ENCODE data around the gene PRRX2. TPM values are rescaled to one million over a fixed set of nuclear protein-coding genes. Genes with fewer than 3 reads are reported as not detected.

The PRRX2 gene
- total and polyA plus RNA-seq, 2 experiments from 2014 or later = 5.8 to 8.3 TPM

DNA sequence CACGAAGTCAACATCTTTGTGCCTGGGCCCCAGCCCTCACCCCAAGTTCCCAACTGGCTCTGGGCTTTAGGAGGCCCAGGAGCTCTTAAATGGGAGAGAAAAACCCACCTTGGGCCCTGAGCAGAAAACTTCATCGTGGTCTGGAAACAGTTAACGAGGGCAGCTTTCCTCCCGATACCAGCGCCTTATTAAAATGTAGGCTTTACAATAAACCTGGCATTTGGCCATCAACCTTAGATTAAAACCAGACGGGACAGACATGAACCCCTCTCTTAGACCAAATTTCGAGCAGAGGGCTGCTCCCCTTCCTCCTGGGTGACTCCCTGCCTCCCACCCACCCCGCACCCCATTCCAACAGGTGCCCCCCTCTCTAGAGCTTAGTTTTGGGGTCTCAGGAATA is 39.4 kb downstream of the PRRX2 start:
- H3K4me1 ChIP-seq (ENCODE audit: insufficient read depth) = peaks cover 5% of the 10 kb centered on the region; the same call in 1 of the 2 replicates
- DNase-seq (ENCODE audit: low spot score) = no peak
- Mint-ChIP-seq H3K4me3 (no peak overlapping the region), H3K27me3 (ENCODE audit: insufficient read depth, low read depth, poor library complexity) (peaks cover 2% of the 10 kb centered on the region), H3K4me1 (peaks cover 5% of the 10 kb centered on the region; the same call in 2 of the 3 replicates), H3K36me3 (ENCODE audit: low read depth) (no peaks in the 10 kb centered on the region), H3K9me3 (no peaks in the 10 kb centered on the region), H3K27ac (no peak overlapping the region)
- no peaks in the 10 kb centered on the region for H4K20me1 ChIP-seq (replicated peaks; ENCODE audit: insufficient read depth)
- H3K27ac ChIP-seq (ENCODE audit: low read depth) = no peak overlapping the region
- H2AFZ ChIP-seq = no peak overlapping the region
- no peaks in the 10 kb centered on the region for H3F3A ChIP-seq (replicated peaks; ENCODE audit: low read depth)
- H3K9me2 ChIP-seq (ENCODE audit: insufficient read depth) = no peaks in the 10 kb centered on the region
- no peak for TF ChIP-seq ZNF114 (CRISPR knock-in tag; IDR thresholded peaks at IDR 0.05)
- TF ChIP-seq, protein P1, sequence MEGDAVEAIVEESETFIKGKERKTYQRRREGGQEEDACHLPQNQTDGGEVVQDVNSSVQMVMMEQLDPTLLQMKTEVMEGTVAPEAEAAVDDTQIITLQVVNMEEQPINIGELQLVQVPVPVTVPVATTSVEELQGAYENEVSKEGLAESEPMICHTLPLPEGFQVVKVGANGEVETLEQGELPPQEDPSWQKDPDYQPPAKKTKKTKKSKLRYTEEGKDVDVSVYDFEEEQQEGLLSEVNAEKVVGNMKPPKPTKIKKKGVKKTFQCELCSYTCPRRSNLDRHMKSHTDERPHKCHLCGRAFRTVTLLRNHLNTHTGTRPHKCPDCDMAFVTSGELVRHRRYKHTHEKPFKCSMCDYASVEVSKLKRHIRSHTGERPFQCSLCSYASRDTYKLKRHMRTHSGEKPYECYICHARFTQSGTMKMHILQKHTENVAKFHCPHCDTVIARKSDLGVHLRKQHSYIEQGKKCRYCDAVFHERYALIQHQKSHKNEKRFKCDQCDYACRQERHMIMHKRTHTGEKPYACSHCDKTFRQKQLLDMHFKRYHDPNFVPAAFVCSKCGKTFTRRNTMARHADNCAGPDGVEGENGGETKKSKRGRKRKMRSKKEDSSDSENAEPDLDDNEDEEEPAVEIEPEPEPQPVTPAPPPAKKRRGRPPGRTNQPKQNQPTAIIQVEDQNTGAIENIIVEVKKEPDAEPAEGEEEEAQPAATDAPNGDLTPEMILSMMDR (conservative IDR thresholded peaks at IDR 0.05; ENCODE audit: low read depth in 2 of 2) = no peak
- no peak for TF ChIP-seq EZH2 (IDR thresholded peaks at IDR 0.05; ENCODE audit: low read depth, unreplicated experiment)
- no peak for TF ChIP-seq POLR2AphosphoS5 (IDR thresholded peaks at IDR 0.05; ENCODE audit: low read depth)
- TF ChIP-seq STAT1 (IDR thresholded peaks at IDR 0.05; ENCODE audit: unreplicated experiment) = no peak
- TF ChIP-seq, protein P2, sequence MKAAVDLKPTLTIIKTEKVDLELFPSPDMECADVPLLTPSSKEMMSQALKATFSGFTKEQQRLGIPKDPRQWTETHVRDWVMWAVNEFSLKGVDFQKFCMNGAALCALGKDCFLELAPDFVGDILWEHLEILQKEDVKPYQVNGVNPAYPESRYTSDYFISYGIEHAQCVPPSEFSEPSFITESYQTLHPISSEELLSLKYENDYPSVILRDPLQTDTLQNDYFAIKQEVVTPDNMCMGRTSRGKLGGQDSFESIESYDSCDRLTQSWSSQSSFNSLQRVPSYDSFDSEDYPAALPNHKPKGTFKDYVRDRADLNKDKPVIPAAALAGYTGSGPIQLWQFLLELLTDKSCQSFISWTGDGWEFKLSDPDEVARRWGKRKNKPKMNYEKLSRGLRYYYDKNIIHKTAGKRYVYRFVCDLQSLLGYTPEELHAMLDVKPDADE (IDR thresholded peaks at IDR 0.05) = no peak
- no peak for TF ChIP-seq EZH2phosphoT487 (IDR thresholded peaks at IDR 0.05; ENCODE audit: unreplicated experiment)
- TF ChIP-seq CREB1 (CRISPR knock-in tag; IDR thresholded peaks at IDR 0.05; ENCODE audit: low read depth) = no peak
- no peak for TF ChIP-seq ZNF331 (CRISPR knock-in tag; IDR thresholded peaks at IDR 0.05; ENCODE audit: low read depth)
- no peak for TF ChIP-seq JUNB (IDR thresholded peaks at IDR 0.05; ENCODE audit: unreplicated experiment)
- TF ChIP-seq, protein P3, sequence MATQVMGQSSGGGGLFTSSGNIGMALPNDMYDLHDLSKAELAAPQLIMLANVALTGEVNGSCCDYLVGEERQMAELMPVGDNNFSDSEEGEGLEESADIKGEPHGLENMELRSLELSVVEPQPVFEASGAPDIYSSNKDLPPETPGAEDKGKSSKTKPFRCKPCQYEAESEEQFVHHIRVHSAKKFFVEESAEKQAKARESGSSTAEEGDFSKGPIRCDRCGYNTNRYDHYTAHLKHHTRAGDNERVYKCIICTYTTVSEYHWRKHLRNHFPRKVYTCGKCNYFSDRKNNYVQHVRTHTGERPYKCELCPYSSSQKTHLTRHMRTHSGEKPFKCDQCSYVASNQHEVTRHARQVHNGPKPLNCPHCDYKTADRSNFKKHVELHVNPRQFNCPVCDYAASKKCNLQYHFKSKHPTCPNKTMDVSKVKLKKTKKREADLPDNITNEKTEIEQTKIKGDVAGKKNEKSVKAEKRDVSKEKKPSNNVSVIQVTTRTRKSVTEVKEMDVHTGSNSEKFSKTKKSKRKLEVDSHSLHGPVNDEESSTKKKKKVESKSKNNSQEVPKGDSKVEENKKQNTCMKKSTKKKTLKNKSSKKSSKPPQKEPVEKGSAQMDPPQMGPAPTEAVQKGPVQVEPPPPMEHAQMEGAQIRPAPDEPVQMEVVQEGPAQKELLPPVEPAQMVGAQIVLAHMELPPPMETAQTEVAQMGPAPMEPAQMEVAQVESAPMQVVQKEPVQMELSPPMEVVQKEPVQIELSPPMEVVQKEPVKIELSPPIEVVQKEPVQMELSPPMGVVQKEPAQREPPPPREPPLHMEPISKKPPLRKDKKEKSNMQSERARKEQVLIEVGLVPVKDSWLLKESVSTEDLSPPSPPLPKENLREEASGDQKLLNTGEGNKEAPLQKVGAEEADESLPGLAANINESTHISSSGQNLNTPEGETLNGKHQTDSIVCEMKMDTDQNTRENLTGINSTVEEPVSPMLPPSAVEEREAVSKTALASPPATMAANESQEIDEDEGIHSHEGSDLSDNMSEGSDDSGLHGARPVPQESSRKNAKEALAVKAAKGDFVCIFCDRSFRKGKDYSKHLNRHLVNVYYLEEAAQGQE (IDR thresholded peaks at IDR 0.05; ENCODE audit: unreplicated experiment) = no peak
- TF ChIP-seq, protein P4, sequence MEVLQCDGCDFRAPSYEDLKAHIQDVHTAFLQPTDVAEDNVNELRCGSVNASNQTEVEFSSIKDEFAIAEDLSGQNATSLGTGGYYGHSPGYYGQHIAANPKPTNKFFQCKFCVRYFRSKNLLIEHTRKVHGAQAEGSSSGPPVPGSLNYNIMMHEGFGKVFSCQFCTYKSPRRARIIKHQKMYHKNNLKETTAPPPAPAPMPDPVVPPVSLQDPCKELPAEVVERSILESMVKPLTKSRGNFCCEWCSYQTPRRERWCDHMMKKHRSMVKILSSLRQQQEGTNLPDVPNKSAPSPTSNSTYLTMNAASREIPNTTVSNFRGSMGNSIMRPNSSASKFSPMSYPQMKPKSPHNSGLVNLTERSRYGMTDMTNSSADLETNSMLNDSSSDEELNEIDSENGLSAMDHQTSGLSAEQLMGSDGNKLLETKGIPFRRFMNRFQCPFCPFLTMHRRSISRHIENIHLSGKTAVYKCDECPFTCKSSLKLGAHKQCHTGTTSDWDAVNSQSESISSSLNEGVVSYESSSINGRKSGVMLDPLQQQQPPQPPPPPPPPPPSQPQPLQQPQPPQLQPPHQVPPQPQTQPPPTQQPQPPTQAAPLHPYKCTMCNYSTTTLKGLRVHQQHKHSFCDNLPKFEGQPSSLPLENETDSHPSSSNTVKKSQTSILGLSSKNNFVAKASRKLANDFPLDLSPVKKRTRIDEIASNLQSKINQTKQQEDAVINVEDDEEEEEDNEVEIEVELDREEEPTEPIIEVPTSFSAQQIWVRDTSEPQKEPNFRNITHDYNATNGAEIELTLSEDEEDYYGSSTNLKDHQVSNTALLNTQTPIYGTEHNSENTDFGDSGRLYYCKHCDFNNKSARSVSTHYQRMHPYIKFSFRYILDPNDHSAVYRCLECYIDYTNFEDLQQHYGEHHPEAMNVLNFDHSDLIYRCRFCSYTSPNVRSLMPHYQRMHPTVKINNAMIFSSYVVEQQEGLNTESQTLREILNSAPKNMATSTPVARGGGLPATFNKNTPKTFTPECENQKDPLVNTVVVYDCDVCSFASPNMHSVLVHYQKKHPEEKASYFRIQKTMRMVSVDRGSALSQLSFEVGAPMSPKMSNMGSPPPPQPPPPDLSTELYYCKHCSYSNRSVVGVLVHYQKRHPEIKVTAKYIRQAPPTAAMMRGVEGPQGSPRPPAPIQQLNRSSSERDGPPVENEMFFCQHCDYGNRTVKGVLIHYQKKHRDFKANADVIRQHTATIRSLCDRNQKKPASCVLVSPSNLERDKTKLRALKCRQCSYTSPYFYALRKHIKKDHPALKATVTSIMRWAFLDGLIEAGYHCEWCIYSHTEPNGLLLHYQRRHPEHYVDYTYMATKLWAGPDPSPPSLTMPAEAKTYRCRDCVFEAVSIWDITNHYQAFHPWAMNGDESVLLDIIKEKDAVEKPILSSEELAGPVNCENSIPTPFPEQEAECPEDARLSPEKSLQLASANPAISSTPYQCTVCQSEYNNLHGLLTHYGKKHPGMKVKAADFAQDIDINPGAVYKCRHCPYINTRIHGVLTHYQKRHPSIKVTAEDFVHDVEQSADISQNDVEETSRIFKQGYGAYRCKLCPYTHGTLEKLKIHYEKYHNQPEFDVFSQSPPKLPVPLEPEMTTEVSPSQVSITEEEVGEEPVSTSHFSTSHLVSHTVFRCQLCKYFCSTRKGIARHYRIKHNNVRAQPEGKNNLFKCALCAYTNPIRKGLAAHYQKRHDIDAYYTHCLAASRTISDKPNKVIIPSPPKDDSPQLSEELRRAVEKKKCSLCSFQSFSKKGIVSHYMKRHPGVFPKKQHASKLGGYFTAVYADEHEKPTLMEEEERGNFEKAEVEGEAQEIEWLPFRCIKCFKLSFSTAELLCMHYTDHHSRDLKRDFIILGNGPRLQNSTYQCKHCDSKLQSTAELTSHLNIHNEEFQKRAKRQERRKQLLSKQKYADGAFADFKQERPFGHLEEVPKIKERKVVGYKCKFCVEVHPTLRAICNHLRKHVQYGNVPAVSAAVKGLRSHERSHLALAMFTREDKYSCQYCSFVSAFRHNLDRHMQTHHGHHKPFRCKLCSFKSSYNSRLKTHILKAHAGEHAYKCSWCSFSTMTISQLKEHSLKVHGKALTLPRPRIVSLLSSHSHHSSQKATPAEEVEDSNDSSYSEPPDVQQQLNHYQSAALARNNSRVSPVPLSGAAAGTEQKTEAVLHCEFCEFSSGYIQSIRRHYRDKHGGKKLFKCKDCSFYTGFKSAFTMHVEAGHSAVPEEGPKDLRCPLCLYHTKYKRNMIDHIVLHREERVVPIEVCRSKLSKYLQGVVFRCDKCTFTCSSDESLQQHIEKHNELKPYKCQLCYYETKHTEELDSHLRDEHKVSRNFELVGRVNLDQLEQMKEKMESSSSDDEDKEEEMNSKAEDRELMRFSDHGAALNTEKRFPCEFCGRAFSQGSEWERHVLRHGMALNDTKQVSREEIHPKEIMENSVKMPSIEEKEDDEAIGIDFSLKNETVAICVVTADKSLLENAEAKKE (CRISPR knock-in tag; IDR thresholded peaks at IDR 0.05) = no peak
- no peak for TF ChIP-seq NANOG (IDR thresholded peaks at IDR 0.05; ENCODE audit: borderline replicate concordance)
- ATAC-seq = no peak
- H3K4me3 ChIP-seq = no peak overlapping the region
- H3K79me2 ChIP-seq (replicated peaks; ENCODE audit: insufficient read depth) = no peaks in the 10 kb centered on the region
- H3K4me2 ChIP-seq = no peak overlapping the region
- H3K36me3 ChIP-seq (ENCODE audit: insufficient read depth) = no peaks in the 10 kb centered on the region
- H3K27me3 ChIP-seq (ENCODE audit: insufficient read depth) = no peaks in the 10 kb centered on the region

Measured in GM23338 (cell line).